Activated CD4-positive, alpha-beta T cell treated with anti-CD3 and anti-CD28 coated beads for 48 hours (primary cell): ENCODE results near the gene LTBP1.
"Not testable (repeated sequence)": the region's sequence is repeated elsewhere in the genome, so short reads cannot be mapped to it uniquely, and the experiment has no call there.

Experiments used
- DNase-seq: peaks from one replicate; pipeline ENCODE4 v3.0.0-alpha.2; 2020

LTBP1 gene

DNA sequence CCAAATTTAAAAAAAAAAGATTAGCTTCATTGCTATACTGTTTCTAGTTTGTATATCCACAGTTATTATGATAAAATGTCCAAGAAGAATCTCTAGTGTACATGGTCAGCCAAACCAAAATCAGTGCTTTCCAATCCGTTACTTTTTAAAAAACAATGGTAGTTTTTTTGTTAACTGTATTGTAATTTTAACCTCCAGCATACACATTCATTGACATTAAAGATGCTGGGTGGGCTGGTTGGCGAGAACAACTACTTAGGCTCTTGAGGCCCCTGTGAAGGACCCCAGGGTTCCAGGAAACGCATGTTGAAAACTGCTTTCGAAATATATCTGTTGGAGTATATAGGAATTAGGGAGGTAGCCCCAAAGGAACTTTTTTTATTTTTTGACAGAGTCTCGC lies 422.4 kb downstream of the LTBP1 start:
- no peak for DNase-seq

DNA sequence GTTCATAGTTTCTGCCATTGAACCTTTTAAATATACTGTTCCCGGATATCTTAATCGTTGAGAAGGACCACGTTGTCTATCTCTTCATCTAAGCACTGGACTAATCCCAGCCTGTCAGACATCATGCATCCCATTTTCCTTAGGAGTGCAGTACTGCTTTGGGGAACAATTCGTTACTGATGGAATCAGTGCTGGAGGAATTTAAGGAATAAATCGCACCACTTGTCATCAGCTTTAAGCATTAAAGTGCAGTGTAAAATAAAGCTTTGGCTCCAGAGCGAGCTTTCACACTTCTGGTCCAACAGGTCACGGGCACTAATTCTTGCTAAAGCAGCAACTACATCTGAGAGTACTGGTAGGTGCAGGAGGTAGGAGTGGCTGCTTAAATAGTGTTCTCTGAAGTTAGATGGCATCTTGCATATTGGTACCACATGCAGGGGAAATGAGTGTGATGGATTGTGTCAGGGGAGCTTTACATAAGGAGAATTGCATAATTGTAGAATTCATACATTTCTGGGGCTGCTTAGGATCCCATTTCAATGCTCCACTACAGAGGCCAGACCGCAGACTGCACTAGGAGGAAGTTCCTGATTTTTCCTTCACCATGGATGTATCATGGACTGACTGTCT lies 424.0 kb downstream of the LTBP1 start:
- no peak for DNase-seq

DNA sequence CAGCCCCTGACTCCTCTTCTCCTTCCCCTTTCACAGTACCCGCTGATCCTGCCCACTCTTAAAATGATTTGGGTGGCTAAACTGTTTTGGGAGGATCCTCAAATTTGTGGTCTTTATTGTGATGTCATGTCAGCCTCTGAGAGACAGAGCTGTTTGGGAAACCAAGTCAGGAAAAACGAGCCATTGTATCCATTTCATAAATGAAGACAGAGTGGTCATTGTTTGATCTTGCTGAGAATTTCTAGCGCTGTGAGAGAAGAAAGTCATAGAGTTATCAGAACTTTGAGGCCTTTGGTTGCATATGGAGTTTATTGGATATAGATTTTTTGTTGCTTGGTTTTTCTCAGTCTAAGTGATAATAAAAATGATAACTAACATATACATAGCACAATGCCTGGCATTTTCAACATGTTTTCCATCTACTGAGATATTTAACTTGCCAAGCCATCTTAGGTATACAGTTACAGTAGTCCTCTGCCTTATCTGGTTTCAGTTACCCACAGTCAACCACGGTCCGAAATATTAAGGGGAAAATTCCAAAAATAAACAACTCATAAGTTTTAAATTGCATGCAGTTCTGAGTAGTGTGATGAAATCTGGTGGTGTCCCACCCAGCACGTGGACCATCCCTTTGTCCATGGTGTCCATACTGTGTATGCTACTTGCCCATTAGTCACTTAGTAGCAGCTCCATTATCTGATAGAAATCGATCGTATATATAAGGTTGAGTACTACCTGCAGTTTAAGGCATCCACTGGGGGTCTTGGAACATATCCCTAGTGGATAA lies 424.7 kb downstream of the LTBP1 start:
- no peak for DNase-seq

DNA sequence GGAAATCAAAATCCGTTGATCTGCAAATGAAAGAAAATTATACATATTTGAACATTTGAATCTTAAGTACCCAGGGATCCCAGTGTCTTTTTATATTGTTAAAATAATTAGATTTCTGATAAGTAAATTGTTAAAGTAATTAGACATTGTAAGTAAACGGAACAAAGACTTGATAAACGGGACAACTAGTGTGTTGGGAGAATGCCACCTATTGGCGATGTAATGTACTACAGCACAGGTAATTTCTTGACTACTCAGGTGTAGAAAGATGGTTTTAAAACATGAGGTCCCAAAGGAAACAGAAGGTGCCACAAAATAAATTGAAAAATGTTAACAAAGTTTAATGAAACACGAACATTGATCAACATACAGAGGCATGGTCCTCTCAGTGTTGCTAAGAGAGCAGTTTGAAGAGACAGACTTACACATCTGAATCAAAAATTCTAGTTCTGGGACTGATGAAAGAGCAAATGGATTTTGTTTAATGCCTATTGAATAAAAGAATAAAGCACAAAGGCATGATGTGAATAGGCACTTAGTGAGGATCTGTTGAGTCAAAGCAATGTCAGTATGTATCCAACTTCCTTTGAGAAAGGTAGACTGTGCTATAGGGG lies 426.3 kb downstream of the LTBP1 start:
- DNase-seq = peak; percentile 16

DNA sequence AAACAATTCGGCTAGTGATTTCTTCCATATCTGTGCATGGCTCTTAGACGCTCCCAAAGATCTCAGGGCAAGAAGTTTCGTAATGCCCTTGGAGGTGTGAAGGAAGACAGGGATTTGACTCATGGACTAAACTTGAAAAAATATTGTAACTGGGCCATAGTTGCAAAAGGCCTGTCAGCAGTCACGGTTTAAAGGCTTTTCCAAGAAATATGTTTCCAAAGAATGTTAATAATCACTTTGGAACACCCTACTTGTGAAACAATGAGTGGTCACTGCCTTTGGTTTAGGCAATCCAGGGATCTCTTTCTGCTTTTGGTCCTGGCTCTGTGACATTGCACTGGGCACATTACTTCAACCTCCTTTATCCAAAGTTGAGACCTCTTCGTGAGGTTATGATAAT lies 427.2 kb downstream of the LTBP1 start:
- DNase-seq = no peak

DNA sequence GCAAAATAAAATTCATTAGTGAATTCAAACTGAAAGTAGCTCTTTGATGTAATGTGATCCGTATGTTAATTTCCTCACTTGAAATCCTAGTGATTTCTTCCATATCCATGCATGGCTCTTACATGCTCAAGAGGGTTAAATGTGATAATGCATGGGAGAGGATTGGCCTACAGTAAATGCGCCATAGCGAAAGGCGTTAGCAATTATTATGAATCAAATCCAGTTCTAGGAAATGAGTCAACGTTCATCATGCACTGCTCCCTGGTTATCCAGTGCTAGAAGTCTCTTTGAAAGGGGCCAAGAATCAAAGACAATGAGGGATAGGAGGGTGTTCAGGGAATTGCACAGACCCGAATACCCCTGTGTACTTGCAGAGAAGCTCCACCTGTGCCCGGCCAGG lies 428.3 kb downstream of the LTBP1 start:
- no peak for DNase-seq

DNA sequence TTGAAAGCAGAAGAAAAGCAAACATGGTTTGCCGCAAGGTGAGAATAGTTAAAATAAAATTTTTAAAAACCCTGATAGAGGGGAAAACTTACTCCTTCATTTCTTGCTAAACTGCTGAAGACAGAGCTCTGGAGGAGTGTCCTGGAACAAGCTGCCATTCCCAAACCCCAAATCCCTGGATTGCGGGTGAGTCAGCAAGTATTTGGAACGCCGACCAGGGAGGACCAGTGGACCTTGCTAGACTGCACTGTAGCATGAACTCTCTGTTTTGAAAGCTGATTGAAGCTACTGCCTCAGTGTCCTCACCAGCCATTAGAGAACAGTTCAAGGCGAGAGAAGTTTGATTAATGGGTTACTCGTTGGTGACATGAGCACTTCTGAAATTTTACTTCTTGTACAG lies 430.3 kb downstream of the LTBP1 start:
- no peak for DNase-seq

DNA sequence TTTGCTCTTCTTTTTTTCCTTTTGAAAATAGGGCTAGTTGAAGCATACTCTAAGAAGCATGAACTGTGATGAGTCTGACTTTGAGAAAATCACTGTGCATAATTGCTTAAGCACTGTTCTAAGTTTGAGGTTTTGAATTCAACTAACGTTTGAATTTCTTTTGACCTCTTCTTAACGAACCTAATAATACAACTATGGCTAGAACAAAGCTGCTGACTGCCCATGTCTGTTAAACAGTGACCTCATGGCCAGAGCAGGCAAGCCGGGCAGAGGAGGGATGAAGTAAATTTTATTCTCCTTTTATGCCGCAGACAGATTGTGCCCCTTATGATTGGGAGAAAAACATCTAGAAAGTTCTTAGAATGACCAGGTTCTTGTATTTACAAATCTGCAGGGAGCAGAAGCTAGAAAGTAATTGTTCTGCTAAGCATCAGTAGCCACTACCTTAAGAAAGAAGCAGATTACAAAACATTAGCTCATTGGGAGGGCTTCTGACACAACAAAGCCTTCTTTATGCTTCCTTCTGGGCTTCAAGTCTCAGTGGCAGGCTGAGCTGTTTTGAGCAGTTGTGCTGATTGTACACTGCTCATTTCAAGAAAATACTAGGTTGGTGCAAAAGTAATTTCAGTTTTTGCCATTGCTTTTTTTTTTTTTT lies 431.9 kb downstream of the LTBP1 start:
- no peak for DNase-seq

DNA sequence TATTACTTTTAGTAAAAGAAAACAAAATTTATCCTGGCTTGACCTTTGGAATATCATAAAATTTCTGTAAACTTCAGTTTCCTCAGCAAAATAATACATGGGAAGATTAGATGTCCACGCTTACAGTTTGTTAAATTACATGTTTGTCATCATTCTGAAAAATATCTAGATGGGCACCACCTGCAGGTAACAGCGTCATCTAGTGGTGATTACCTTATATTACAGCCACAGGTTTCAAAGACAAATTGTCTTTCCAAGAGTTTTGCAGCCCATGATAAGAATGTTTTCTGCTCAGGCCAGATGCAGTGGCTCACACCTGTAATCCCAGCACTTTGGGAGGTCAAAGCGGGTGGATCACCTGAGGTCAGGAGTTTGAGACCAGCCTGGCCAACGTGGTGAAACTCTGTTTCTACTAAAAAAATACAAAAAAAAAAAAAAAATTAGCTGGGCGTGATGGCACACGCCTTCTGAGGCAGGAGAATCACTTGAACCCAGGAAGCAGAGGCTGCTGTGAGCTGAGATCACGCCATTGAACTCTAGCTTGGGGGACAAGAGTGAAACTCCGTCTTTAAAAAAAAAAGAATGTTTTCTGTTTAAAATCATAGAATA lies 433.4 kb downstream of the LTBP1 start:
- DNase-seq = no peak

DNA sequence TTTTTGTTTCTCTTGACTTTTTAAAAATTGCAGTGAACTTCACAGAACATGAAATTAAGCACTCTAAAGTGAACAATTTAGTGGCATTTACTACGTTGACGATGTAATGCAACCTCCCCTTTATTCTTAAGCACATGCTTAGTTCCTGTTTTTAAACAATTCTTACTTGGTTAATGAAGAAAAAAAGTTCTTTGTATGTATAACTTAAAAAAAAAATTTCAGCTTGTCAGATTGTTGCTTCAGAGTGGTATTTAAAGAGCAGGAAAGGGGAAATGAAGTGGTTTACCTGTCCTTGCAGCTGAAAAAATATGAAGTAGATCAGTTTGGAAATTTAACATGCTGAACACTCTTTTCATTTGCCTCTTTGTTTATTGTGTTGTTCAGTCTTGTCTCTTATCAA lies 434.0 kb downstream of the LTBP1 start:
- DNase-seq = no peak

DNA sequence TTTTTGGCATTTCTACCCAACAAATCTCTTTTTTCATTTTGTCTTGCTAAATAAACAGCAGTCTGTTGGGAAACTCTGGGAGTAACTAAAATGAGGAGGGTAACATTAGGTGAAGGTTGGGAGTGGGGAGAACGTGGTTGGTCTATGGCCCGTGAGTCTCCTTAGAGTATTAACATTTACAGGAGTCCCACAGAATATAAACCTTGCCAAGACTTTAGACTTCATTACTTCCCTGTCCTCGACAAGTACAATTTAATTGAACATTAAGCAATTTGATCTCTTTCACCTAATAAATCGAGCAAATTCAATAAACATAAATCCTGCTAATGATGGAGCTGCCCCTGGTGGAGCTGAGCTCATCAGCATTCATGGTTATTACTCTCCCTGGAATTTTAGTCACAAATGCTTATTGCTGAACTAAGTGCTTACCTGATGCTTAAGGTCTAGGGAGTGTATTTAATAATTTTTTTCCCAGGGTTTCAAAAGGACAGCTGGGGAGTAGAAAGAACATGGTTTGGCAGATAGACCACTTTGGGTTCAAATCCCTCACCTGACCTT lies 434.6 kb downstream of the LTBP1 start:
- DNase-seq = no peak

DNA sequence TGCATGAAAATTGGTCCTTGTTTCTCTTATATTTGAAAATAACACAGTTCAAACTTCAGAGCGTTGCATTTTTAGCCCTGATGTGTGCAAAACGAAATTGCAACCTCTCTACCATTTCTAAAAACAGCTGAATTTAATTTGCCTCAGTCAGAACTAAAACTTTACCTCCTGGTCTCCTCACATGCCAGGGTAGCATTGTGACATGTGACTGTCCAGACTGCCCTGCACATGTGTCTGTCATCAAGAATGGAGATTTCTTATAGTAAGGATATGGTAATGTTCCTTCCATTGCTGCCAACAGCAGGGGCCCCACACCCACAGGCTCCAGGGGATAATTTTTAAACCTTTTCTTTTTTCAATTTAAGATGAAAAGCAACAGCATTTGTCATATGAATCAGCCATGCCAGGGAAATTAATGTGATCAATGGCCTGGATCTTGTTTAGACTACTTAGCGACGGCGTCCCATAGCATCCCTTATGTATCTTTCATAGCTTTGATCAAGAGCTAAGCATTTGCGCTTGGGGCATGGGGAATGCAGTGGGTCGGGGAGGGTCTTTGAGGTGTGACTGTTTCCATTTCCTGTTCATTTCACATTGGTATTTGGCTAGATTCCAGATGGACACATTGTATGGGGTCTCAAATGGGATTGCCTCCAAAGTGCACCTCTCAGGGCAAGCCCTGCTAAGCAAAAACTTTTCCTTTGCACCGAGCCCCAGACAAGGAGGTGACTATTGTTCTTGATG lies 437.3 kb downstream of the LTBP1 start:
- DNase-seq = no peak

DNA sequence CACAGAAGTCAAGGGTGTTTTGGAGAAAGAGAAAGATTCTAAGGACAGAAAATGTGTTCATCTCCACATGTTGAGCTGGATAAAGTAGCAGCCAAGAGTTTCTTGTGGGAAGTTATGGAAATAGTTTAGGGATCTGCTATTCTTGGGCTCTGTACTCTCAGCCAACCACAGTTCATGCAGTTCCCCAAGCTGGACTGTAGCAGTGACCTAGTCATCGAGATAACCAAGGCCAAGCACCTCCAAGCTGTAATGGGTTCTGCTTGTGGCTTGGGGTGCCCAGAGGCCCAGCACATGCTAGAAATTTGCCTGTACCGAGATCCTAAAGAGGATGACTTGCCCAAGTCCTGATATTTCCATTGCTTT lies 437.8 kb downstream of the LTBP1 start:
- no peak for DNase-seq

DNA sequence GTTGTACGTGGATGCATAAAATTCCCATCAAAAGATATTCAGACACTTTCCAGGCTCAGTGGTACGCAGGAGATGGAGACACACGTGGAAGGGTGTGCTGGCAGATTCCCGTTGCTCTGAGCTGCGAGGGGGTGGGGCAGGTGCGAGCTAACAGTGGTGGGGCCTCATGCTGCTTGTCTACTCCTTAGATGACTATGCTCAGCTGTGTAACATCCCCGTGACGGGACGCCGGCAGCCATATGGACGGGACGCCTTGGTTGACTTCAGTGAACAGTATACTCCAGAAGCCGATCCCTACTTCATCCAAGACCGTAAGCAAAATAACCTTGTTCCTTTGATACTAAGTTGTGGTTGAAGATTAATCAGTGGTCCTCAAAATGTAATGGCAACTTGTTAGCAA lies 442.2 kb downstream of the LTBP1 start:
- DNase-seq = no peak

DNA sequence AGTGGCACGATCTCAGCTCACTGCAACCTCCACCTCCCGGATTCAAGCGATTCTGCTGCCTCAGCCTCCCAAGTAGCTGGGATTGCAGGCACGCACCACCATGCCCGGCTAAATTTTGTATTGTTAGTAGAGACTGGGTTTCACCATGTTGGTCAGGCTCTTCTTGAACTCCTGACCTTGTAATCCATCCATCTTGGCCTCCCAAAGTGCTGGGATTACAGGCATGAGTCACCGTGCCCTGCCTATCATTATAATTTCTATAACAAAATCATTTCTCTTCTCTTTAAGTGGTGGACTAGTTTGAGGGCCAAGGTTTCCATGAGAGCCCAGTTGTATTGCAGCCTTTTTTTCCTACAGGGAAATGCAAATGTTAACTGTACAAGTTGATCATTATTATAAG lies 442.9 kb downstream of the LTBP1 start:
- not testable (repeated sequence) for DNase-seq

DNA sequence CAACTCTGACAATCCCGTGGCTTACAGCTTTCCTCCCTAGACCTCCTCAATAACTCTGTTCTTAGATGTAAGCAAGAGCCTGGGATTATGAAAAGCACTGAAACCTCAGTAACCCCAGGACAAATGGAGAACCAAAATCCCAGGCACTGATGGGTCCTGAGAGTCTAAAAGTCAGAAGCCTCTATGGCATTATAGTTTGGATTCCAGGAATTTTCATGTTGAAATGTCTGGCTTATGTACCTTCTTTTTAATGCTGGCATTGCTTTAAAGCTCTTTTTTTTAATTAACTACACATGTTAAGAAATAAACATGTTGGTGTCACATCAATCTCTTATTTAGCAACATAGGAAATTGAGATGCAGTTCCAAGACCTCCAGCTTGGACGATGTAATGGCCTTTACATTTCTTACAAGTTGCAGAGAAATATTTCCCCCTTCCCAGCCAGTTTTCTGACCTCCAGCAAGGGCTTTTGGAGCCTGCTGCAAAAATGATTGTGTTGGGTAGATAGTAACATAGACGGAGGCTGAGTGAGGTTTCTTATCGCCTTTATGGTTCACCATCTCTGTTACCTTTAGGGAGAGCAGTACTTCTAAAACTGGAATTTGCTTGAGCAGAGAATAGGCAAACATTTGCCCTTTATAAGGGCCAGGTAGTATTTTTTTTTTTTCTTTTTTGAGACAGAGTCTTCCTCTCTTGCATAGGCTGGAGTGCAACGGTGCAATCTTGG lies 444.9 kb downstream of the LTBP1 start:
- no peak for DNase-seq

DNA sequence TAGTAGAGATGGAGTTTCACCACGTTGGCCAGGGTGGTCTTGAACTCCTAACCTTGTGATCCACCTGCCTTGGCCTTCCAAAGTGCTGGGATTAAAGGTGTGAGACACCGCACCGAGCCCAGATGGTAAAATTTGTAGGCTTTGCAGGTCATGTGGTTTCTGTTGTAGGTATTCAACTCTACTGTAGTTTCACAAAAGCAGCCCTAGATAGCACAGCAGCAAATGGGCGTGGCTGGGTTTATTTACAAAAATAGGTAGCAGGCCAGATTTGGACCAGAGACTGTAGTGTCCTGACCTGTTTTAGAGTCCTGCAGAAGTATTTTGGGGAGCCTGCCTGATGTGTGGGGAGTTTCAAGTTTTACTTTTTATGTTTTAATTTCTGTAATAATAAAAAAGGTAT lies 445.6 kb downstream of the LTBP1 start:
- no peak for DNase-seq

DNA sequence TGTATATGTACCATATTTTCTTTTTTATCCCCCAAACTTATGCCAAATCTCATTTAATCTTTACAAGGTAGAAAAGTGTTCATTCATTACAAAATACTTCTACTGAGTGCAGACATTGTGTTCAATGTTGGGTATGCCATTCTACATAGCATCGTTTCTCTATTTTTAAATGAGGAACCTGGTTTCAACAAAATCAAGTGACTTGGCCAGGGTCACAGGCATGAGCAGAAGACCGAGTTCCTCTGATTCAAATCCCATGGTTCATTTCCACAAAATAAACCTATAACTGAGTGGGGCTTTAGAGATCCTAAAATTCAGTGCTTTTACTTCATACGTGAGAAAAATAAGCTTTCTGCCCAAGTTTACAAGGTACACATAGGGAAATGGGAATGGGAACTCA lies 448.3 kb downstream of the LTBP1 start:
- no peak for DNase-seq

DNA sequence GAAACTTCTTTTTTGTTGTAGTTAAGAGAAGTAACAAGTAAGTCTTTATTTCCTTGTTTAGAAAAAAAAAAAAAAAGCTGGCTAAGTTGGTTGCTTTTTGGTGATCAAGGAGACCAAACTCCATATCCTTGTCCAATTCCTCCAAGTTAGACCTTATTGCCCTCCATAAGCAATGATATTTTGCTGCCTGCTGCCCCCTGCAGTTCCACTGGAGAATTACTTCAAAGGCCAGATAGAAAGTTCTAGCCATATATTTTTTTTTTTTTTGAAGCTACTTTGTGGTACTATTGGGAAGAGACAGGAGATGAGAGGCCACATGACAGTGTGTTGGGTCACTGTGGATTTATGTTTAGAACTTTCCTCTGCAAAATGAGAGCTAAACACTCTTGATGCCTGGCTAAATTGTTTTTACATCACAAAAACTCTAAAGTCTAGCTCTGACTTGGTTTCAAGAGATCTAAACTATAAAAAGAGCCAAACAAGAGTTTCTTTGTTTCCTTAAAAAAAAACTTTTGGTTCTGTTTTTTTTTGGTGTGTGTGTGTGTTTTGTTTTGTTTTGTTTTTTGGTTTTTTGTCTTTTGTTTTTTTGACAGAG lies 449.0 kb downstream of the LTBP1 start:
- peak; percentile 72 for DNase-seq

DNA sequence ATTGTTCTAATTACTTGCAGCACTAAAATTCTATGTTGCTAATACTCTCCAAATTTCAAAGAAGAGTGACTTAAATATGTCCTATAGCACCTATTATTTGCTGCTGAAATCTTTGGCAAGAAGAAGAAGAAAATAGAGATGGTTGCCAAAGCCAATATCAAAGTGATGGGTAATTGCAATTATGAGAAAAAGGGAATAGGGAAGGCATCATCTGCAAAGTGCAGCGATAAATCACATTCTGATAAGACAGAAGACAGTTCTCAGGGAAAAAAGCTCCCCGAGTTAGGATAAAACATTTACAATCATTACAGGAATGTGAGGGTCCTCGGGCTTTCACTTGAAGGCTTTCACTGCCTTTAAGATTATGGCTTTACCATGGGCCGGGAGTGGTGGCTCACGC lies 457.6 kb downstream of the LTBP1 start:
- no peak for DNase-seq

DNA sequence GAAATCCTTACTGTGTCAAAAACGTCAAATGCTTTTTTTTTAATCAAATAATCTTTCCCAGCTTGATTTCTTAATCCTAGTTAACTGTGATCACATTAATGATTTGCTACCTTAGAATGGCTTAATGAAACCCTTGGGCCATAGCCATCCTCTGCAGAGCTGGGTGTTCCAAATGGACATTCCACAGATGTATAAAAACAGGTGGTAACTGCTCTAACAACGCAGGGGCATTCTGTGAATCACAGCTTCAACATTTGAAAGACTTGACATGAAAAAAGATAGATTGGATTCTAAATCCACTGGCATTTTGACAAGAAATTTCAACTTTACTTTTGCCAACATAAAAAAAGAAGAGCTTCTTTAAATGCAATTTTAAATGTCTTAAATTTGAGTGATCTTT lies 459.9 kb downstream of the LTBP1 start:
- no peak for DNase-seq
